GM19397 (cell line): ENCODE results near the gene HLF.

Source experiments
- ATAC-seq: cut with Tn5 transposase; IDR thresholded peaks from one replicate; pipeline ENCODE4 v1.9.1; 2021; ENCODE audit warnings: mild to moderate bottlenecking, moderate library complexity; ENCODE audit not compliant: unreplicated experiment

Gene HLF

GRCh38 chr17:55274355-55275255, 9.8 kb downstream of the HLF start:
- no peak for ATAC-seq

- no peak for ATAC-seq
Measured at GRCh38 chr17:55275894-55276804, 11.4 kb downstream of the HLF start.

- no peak for ATAC-seq
Measured at GRCh38 chr17:55278173-55278961, 13.6 kb downstream of the HLF start.

GRCh38 chr17:55279203-55279602, 14.4 kb downstream of the HLF start:
- no peak for ATAC-seq

- no peak for ATAC-seq
Measured at GRCh38 chr17:55279788-55280187, 15.0 kb downstream of the HLF start.

- no peak for ATAC-seq
Measured at GRCh38 chr17:55280212-55280611, 15.5 kb downstream of the HLF start.

GRCh38 chr17:55281649-55282378, 17.1 kb downstream of the HLF start:
- ATAC-seq: no peak

GRCh38 chr17:55282379-55282702, 17.6 kb downstream of the HLF start:
- no peak for ATAC-seq

- ATAC-seq: no peak
Measured at GRCh38 chr17:55282741-55283140, 18.0 kb downstream of the HLF start.

- no peak for ATAC-seq
Measured at GRCh38 chr17:55283256-55283965, 18.7 kb downstream of the HLF start.

- ATAC-seq: no peak
Measured at GRCh38 chr17:55284001-55284884, 19.5 kb downstream of the HLF start.

GRCh38 chr17:55284944-55285339, 20.2 kb downstream of the HLF start:
- ATAC-seq: no peak

GRCh38 chr17:55285340-55286301, 20.9 kb downstream of the HLF start:
- no peak for ATAC-seq

- ATAC-seq: no peak
Measured at GRCh38 chr17:55286681-55287589, 22.2 kb downstream of the HLF start.

- no peak for ATAC-seq
Measured at GRCh38 chr17:55288356-55289105, 23.8 kb downstream of the HLF start.

GRCh38 chr17:55289106-55289446, 24.3 kb downstream of the HLF start:
- no peak for ATAC-seq
